HG03521 (cell line): ENCODE measurements around the gene LRP1B.

Experiments
- ATAC-seq: cut with Tn5 transposase; IDR thresholded peaks from one replicate; pipeline ENCODE4 v1.9.1; 2021; ENCODE audit warnings: mild to moderate bottlenecking, moderate library complexity; ENCODE audit not compliant: unreplicated experiment

LRP1B gene

GRCh38 chr2:141475801-141476200 lies 655.0 kb downstream of the LRP1B start:
- ATAC-seq = no peak

DNA sequence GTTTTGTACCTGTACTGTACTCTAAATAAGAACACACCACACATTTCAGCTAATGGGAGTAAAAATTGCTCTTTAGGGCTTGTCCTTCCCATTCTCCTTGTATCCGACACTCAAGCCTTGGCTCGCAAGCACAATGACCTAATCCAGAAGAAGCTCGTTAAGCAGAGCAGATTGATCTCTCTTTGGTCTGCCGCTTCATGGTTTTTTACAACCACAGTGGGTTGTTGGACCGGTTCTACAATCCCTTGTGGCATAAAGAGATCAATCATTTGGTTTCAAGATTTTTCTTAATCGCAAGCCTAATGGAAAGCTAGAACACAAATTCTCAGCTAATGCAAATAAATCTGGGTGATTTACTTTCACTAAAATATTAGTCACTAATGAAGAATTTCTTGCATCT lies 662.1 kb downstream of the LRP1B start:
- ATAC-seq = no peak

GRCh38 chr2:141467331-141467730 lies 663.5 kb downstream of the LRP1B start:
- ATAC-seq = no peak

DNA sequence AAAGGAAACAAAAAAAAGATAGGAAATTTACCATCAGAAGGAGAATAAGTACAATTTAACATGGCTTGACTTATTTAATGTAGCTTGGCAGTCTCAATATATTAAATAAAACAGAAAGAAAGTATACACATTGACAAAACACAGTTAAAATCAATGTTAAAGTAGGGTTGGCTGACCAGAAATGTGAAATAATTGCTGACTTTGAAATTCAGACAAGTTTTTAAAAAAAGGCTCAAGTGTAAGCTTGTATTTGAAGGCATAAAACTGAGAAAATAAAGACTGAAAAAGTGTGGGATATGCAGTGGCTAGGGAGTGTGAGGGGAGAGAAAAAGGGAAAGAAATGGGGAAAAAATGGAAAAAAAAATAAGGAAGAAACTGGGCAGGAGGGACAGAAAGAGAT lies 665.8 kb downstream of the LRP1B start:
- no peak for ATAC-seq

GRCh38 chr2:141458351-141458750 lies 672.5 kb downstream of the LRP1B start:
- ATAC-seq = no peak

DNA sequence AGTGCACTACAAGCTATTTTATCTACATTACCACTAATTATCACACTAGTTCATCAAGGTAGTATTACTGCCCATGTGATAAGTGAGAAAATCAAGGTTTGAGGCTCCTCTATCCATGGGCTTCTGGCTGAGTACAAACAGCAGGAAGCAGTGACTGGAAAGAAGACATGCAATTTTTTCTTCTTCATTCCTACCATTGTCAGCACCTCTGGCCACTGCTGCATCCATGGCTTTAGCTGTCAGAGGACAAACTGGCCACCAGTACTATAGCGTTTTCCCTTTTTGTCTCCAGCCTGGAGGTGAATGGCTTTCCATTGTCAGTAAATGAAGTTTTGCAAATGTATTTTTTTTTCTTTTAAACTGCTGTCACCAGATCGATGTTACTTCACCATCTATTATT lies 674.9 kb downstream of the LRP1B start:
- no peak for ATAC-seq

DNA sequence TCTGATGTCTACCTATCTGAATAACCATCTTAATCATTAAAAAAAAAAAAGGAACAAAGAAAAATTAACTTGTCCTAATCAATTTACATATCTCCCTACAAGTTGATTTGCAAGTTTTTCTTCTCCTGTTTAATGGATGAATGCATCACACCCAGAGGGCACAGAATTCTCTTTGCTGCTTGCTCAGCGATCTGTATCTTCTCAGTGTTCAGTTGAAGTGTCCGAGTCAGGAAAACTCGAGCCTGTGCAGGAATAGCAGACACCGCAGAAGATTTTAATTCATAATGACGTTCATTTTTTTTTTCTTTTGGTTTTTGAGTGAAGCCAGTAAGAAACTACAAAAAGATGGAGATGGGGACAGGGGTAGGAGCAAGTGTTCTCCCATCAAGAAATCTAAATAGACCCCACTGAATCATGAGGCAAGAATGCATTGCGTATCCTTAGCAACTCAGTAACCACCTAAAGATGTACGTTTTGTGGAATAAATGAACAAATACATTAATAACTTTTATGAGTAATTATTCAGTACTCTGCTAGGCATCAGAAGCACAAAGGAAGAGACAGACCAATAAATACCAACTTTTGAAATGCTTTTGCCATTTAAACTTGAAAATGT lies 675.5 kb downstream of the LRP1B start:
- ATAC-seq = no peak

DNA sequence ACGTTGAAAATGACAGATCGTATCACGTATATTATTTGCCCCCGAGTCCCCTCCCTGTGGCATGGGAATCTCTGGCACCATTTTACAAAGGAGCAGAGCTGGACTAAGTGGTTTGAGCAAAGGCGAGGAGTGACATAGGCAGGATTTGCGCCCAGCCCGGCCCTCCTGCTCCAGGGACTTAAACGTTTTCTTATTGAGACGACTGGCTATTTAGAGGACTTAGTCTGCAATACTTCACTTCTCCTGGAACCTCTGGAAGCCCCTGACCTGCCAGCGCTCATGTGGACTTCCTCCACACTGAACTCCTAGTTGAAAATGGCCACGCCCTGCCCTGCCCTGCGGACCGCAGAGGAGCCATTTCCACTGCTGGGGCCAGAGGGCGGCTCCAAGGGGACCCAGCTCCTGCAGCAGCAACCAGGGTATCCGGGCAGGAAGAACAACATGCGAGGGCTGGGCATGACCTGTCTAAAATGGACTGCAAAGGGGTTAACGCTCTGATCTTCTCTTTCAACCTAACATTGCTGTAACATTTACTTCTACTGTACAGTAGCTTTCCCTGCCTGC lies 690.7 kb downstream of the LRP1B start:
- no peak for ATAC-seq

- no peak for ATAC-seq
Observed at GRCh38 chr2:141439524-141439923, 691.3 kb downstream of the LRP1B start.

- ATAC-seq = no peak
Observed at GRCh38 chr2:141438536-141438935, 692.3 kb downstream of the LRP1B start.

DNA sequence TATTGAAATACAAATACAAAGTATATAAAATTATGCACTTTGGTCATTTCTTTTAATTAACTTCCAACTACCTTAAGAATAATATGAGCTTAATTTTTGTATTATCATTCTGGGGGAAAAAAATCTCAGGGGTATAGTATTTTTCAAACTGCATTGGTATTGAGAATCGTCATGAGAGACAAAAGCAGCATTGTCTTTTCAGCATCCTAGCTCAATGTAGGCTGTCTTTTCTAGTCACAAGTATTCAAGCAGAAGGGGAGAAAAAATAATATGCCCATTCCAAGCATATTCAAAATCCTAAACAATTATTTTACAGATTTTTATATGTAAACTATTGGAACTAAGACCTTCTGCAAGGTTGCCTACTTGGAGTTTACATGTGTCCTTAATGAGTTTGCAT lies 693.3 kb downstream of the LRP1B start:
- ATAC-seq = no peak

- ATAC-seq = no peak
Observed at GRCh38 chr2:141423124-141423523, 707.7 kb downstream of the LRP1B start.

DNA sequence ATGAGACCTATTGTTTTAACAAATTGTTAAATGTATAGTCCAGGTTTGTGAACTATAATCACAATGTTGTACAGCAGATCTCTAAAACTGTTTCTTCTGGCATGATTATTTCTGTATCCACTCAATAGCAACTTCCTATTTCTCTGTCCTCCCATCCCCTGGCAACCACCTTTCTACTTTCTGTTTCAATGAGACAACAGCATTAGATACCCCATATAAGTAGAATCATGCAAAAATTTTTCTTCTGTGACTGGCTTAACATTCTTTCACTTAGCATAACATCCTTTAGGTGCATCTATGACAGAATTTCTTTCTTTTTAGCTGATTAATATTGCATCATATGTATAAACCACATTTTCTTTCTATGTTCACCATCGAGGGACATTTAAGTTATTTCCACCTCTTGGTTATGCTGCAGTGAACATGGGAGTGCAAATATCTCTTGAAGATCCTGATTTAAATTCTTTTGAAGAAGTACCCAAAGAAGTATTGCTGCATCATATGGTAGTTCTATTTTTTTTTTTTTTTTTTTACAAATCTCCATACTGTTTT lies 713.5 kb downstream of the LRP1B start:
- no peak for ATAC-seq

DNA sequence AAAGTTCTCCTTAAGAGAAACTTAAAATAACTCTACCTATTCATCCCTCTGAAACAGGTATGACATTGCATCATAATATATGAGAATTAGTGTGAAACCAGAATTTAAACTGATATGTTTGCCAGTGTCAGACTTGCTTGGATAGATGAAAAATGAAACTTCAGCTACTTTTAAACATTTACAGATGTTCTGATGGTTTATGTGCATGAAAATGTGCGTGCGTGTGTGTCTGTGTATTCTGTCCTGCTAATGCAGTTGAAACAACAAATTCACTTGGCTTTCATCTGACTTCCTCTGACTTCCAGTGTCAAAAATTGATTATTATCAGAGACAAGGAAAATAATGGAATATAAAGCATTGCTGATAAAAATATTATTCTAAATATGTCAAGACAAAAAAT lies 719.4 kb downstream of the LRP1B start:
- no peak for ATAC-seq

DNA sequence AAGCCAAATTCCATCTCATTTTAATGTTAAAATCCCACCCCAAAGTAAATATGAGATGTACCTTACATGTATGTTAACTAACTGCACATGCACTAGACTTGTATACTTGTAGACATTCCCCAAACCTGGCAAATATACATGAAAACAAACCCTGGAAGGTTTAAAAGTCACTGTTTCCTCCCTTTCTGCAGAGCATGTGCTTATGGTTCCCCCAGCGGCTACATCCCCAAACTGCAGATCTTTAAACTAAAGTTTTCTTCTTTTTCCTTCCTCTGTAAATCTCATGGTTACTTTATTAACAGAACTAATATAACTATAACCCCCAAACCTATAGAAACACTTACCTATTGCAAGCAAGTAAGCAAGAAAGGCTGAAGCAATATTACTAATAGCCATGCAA lies 731.5 kb downstream of the LRP1B start:
- ATAC-seq = no peak

DNA sequence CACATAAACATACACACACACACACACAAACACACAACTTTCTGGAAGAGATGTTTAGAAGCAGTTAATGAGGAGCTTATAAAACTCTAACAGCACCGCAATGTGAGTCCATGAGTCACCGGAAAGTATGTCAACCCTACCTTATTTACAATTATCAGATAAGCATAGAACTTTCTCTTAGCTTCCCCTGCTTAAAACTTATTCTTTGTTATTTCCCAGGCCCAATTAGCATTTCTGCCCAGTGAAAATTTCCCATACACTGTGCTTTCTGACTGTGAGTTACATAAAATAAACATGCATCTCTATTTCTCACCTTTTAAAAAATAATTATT lies 737.6 kb downstream of the LRP1B start:
- ATAC-seq = no peak

GRCh38 chr2:141392517-141393213 lies 738.2 kb downstream of the LRP1B start:
- ATAC-seq = no peak

GRCh38 chr2:141386168-141386567 lies 744.6 kb downstream of the LRP1B start:
- ATAC-seq = no peak

DNA sequence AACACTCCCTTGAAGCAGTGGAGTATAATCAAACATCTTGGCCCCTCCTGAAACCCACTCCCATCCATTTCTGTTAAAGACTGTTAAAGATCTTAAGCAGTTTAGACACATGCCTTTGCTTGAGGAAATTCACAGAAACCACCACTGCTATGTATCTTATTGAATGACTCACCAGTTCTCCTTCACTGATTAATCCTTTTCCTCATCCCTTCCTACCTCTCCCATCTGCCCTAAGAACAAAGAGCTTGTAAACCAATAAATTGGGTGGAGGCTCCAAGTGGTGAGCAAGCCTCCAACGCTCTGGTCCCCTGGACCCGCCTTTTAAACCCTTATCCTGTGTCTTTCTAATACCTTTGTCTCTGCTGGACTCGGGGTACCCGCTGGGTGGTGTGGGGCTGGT lies 746.1 kb downstream of the LRP1B start:
- ATAC-seq = no peak

DNA sequence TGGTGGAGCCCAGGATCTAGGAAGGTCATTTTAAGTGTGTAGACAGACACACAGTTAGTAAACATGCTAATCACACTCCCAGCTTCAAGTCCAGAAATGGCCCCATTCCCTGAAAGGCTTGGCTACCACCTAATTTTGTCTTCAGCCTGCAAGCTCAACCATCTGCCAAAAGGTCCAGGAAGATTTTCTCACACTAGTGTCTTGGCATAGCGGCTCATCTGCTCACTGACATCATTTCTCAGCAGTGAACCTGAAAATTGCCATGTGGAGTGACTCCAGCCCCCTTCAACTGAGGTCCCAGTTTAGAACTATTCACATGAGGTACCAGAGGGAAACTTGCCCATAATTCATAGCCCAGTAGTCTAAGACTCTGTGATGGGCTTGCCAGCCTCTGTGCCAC lies 748.9 kb downstream of the LRP1B start:
- ATAC-seq = no peak

DNA sequence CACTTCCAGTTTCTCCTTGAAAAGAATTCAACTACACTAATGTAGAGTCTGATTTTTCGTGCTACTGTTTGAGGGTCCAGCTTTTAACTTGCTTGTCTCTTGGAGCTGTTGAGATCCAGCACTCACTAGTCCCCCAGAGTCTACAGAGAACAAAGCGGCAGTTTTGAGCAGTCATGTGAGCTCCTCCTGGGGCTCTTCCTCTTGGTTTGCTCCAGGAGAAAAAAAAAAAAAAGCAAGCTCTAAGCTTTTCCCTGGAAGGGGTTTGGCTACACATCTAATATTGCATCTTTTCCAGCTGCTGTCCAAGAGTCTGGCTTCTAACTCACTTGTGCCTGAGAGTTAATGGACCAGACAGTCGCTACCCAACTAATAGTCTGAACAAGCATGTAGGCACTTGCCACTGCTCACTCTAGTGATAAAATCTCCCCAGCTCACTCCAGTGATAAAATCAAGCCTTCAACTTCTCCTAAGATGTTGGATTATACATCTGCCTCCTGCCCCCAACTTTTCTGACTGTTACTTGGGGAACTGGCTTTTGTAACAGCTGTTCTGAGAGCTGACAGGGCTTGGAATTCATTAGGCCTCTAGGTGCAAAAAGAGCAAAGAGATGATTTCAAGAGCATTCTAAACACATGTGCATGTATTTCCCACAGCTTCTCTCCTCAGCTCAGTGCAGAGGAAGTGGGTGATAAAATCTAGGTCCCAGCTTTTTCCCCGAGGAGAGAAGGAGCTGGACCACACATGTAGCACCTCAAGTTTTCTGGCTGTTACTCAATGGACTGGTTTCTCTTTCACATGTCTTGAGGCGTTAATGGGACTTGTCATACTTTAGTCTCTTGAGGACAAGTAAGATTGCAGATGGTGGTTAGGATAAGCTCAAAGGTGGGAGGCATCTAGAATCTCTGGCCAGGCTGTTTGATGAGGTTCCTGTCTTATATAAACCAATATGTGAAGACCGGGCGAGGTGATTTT lies 750.5 kb downstream of the LRP1B start:
- ATAC-seq = no peak
